HG03521 (cell line): ENCODE data around the gene PISD.
"Not testable (repeated sequence)": the region's sequence is repeated elsewhere in the genome, so short reads cannot be mapped to it uniquely, and the experiment has no call there.

Experiments
- ATAC-seq: cut with Tn5 transposase; IDR thresholded peaks from one replicate; pipeline ENCODE4 v1.9.1; 2021; ENCODE audit warnings: mild to moderate bottlenecking, moderate library complexity; ENCODE audit not compliant: unreplicated experiment

Gene PISD

DNA sequence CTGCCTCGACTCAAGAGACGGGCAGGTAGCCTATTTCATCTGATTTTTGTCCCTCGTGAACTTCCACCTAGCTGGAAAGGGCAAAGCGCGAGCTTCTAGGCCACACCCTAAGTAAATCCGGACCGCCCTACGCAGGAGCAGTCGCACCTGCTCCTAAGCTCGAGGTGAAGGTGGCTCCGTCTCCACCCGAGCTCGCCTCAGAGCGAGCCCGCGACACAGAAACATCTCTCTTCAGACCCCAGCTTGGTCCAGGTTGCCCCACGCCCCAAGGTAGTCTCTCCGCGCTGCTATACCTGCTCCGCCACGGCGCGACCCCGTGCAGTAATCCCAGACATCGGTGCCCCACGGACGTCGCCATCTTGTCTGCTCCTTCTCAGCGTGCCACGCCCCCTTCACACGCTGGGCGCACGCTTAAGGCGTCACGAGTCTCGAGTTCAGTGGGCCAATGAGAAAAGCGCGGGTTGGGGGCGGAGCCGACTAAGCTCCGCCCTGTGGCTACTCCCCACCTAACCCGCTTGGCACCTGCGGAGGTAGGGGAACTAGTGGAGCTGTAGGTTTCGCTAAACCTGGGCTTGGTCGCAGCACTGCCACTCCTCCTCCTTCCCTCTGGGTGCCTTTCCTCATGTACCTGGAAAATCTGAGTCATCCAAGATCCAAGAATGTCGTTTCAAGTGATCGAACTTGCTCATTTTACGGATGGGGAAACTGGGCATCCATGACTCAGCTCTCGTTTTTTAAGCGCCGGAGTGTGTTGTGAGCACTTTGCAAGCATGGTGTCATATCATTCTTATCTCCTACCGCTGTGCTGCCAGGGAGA lies at the start of gene PISD:
Gene PISD, minus strand, starts transcription at position 365 of the 817 bp plus-strand sequence. Its CDS starts 7 bp downstream, at position 358.
- peak; percentile 87 for ATAC-seq

DNA sequence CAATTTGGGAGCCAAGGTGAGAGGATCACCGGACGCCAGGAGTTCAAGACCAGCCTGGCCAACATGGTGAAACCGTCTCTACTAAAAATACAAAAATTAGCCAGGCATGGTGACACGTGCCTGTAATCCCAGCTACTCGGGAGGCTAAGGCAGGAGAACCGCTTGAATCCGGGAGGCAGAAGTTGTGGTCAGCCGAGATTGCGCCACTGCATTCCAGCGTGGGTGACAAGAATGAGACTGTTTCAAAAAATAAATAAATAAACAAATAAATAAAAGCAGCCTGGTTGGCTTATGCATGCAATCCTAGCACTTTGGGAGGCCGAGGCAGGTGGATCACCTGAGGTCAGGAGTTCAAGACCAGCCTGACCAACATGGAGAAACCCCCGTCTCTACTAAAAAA lies 49.2 kb upstream of the PISD start:
- ATAC-seq = not testable (repeated sequence)

DNA sequence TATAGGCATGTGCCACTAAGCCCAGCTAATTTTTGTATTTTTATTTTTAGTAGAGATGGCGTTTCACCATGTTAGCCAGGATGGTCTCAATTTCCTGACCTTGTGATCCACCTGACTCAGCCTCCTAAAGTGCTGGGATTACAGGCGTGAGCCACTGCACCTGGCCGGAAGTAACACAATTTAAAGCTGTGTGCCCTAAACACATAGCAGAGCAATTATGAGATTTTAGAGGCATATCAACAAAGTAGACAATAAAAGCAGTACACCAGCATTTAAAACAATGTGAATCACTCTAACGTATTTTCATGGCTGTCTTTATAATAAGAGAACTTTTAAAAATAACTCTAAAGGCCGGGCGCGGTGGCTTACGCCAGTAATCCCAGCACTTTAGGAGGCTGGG lies 45.5 kb upstream of the PISD start:
- ATAC-seq = no peak

DNA sequence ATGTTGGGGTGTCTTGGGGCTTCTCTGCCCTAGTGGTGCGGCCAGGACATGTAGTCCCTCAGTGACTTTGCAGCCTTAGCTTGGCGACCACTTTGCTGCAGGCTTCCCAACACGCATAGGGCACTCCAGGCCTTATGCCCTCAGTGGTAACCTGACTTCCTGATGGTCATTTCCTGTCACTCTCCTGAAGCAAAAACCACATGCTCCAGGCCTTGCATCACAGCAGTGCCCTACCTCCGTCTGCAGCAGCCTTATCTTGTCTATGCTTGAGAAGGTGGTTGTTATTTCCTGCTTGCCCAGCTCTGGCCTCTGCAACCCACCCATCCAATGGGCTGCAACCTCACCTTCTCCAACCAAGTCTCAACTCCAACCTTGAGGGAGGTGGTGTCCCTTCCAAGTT lies 33.4 kb upstream of the PISD start:
- ATAC-seq = no peak

DNA sequence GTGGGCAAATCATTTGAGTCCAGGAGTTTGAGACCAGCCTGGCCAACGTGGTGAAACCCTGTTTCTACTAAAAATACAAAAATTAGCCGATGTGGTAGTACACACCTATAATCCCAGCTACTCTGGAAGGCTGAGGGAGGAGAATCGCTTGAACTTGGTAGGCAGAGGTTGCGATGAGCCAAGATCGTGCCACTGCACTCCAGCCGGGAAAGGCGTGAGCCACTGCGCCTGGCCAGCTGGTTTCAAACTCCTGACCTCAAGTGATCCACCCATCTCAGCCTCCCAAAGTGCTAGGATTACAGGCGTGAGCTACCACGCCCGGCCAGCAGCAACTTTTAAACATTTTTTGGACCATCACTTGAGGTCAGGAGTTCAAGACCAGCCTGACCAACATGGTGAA lies 32.0 kb upstream of the PISD start:
- ATAC-seq = not testable (repeated sequence)

DNA sequence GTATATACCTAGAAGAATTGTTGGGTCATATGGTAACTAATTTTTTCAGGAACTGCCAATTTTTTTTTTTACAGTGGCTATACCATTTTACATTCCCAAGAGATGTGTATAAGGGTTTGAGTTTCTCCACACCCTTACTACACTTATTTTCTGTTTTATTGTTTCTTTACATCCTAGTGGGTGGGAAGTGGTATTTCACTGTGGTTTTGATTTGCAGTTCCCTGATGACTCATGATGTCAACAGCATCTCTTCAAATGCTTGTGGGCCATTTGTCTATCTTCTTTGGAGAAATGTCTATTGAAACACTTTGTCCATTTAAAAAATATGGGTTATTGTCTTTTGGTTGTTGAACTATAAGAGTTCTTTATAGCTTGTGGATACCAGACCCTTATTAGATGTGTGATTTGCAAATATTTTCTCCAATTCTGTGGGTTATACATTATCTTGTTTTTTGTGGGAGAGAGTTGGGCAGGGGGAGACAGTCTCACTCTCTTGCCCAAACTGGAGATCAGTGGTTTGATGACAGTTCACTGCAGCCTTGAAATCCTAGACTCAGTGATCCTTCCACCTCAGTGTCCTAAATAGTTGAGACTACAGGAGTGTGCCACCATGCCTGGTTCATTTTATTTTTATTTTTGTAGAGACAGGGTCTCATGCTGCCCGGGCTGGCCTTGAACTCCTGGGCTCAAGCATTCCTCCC lies 30.3 kb upstream of the PISD start:
- no peak for ATAC-seq

DNA sequence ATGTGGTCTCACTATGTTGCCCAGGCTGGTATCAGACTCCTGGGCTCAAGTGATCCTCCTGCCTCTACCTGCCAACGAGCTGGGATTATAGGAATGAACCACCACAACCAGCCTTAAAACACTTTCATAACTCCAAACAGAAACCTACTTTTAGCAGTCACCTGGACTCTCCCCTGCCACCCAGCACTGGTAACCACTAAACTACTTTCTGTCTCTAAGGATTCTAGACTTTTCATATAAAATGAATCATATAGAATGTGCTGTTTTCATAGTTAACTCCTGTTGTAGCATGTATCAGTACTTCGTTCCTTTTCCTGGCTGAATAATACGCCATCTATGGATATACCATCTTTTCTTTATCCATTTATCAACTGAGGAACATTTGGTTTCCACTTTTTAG lies 29.4 kb upstream of the PISD start:
- no peak for ATAC-seq

DNA sequence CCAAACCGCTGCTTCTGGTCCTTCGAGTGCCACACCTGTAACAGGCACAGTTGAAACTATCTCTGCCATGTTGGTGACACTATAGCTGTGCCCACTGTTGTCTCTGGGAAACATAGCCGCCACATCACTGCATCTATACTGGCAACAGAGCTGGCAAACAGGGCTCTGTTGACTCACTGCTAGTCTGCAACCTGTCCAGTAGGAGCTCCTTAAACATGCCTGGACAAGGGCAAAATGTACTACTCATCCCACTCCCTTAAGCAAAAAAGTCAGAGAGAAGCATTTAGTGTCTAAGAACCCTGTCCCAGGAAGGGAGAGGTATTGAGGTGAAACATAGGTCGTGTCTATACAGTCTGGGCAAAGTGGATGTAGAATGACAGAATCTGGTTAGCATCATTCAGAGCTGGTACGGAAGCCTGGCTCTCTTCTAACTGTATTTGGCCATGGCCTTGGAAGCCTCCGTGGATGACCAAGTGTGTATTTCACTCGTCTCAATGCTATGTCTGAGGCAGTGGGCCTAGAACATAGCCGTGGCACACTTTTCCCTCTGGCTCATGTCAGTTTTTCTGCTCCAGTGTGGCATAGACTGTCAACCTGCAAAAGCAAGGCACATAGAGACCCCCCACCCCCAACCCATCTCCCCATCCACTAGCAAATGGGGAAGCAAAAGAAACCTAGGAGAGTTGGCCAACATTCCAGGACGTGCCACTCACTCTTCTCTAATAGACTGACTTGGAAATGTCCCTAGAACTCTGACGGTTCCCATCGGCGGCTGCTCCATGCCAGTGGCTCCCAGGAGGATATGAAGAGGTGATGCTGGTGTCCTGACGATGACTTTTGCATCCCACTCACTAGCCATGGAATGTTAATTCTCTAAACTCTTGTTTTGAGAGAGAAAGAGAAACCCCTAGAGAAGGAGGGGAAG lies 21.4 kb upstream of the PISD start:
- no peak for ATAC-seq

DNA sequence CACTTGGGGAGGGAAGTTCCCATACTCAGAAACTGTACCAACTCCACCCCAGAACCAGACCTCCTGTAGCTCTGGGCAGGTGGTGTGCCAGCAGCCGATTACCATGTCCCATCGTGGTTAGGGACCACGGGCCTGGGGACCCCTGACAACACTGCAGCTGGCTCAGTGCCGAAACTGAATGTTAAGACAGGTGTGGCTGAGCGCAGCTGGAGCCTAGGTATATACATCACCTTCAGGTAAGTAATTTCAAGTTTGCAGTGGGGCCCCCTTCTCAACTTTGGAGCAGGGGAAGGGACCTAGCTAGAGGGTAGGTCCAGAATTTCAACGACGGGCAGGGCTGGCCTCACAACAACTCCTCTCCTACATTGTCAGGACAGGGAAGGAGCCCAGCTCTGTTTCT lies 20.7 kb upstream of the PISD start:
- no peak for ATAC-seq

DNA sequence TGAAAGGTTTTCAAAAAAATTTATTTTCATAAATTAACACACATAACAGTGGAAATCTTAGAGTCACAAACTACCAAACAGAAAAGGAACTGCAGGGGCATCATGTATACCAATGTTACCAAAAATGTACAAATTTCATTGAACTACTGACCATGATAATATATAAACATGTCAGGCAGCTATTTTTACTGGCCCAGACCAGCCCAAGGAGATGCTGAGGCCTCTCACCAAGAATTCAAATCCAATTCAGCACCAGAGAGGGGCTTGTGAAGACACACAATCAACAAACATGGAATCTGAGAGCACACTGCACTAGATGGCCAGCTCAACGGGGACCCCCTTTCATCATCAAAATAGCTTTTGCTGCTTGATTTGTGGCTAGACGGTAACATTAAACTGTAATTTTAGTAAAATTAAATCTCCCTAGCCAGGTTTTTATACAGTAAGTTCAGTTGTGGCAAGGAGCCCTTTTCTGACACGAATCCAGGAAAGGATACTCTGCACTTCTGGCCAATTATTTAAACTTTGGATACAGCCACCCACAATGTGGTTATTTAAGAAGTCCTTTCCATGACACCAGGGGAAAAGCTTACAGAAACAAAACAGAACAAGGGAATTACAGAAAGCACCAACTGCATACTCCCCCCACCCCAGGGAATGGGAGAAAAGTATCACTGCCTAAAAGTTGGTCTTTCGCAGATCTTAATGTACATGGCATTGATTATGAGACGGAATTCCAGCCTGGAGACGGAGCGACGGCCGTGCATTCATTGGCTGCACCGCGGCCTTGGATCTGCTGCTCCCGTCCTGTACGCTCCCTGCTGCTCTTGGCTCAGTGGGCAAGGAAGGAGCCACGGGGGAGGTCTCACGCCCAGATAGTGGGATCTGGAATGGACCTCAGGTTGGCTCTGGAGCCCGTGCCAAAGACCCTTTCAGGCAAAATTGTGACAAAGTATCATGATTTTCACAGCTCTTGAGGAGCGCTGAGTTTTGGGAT lies 19.6 kb upstream of the PISD start:
- ATAC-seq = no peak

DNA sequence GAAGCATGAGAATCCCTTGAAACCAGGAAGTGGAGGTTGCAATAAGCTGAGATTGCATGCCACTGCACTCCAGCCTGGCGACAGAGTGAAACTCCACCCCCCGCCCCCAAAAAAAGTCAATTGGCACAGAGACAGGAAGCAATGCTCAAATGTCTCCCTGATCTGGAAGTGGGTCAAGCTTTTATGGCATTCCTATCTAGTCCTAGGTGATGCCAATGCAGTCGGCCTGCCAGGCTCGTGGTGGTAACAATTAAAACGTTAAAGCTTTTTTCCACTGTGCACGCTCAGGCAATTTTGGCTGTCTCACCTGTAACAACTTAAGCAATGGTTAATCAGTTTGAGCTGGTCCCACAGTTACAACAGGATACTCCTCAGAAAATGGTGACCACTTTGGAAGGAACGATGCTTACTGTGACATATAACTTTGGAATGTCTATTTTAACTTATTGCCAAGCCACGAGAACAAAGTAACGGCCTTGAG lies 18.9 kb upstream of the PISD start:
- no peak for ATAC-seq

DNA sequence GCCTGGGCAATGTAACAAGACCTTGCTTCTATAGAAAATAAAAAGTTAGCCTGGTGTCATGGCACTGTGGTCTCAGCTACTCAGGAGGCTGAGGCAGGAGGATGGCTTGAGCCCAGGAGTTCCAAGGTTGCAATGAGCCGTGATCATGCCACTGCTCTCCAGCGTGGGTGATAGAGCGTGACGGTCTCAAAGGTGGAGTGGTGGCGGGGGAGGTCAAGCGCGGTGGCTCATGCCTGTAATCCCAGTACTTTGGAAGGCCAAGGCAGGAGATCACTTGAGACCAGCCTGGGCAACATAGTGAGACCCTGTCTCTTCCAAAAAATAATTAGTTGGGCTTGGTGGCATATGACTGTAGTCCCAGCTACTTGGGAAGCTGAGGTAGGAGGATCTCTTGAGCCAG lies 16.7 kb upstream of the PISD start:
- no peak for ATAC-seq

DNA sequence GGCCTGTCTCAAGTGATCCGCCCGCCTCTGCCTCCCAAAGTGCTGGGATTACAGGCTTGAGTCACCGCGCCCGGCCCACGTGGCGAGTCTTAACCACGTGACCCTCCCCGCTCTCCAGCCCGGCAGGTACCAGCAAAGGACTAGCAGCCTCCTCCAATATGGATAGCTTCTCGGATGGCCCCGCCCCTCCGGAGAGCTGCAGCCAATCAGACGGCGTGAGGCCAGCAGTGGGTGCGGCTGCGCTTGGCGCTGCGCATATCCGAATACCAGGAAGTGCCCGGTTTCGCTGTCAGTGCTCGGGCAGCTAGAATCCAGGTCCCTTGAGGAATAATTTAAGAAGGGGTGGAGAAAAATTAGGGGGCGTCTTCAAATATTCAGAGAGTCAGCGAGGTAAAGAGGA lies 14.7 kb upstream of the PISD start:
- ATAC-seq = peak; percentile 93

DNA sequence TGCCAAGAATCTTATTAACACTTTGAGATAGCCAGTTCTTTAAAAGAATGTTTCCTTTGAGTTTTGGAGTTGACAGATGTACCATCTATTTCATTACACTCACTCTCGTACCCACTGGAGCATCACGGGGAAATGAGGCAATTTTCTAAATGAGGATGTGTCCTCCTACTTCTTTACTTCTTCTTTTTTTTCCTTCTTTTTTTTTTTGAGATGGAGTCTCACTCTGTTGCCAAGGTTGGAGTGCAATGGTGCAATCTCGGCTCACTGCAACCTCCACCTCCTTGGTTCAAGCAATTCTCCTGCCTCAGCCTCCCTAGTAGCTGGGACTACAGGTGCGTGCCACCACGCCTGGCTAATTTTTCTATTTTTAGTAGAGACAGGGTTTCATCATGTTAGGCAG lies 12.2 kb upstream of the PISD start:
- ATAC-seq = not testable (repeated sequence)

DNA sequence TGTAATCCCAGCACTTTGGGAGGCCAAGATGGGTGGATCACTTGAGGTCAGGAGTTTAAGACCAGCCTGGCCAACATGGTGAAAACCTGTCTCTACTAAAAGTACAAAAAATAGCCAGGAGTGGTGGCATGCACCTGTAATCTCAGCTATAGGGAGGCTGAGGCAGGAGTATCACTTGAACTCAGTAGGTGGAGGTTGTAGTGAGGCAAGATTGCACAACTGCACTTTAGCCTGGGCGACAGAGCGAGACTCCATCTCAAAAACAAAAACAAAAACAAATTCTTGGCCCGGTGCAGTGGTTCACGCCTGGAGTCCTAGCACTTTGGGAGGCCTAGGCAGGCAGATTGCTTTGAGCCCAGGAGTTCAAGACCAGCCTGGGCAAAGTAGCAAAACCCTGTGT lies 6.8 kb upstream of the PISD start:
- not testable (repeated sequence) for ATAC-seq

DNA sequence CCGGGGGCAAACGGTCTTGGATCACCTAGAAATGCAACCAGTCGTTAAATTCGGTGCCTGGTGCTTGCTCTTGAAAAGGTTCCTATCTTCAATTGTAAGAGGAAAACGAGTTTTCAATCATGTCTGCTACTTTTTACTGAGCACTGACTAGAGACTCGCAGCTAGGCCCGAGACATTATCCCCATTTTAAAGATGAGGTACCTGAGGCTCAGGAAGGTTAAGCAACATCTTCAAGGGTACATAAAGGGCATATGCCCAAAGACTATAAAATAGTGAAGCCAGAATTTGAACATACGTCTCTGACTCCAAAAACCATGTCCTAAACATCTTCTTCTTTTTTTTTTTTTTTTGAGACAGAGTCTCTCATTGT lies 638 bp upstream of the PISD start:
- no peak for ATAC-seq

DNA sequence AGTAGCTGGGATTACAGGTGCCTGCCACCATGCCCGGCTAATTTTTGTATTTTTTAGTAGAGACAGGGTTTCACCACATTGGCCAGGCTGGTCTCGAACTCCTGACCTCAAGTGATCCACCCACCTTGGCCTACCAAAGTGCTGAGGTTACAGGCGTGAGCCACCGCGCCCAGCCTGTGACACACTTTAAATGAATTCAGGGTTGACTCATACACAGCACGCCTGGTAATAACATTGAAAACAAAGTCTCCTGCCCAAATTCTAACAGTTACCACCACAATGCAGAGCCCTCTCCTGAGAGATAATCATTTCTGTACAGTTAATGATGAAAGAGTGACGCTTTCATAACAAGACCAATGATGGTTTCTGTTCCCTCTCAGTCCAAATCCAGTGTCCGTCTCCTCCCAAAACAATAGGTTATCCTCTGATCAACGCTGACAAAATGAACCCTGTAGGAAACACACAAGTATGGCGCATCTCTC lies 1.1 kb downstream of the PISD start:
- not testable (repeated sequence) for ATAC-seq

DNA sequence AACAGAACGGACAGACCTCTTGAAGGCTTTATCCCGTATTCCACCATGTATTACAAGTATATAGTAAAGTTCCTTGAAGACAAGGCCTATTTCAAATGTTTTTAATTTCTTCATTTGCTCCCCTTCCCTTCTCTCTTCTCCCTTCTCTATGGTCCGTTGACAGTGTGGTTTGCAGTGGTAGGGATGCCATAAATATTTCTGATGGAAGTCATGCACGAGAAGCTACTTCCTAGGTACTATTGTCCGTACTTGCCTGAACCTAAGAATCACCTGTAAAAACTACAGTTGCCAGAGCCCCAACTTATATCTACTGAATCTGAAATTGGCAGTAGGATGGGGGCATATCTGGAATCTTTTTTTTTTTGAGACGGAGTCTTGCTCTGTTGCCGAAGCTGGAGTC lies 2.8 kb downstream of the PISD start:
- no peak for ATAC-seq

DNA sequence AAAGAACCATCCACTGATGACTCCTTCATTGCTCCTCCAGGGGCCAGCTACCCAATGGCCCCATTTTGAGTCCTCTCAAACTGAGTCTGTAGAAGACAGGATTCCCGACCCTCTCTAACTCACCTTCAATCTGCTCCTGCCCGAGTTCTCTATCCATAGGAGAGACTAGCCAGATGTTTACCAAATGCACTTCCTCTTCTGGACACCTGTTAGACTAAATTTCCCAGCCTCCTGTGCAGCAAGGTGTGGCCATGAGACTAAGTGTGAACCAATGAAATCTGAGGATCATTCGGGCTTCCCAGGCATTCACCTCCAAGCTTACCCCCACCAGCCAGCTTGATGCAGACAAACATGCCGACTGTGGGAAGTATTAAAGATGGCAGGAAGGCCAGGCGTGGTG lies 7.6 kb downstream of the PISD start:
- no peak for ATAC-seq

DNA sequence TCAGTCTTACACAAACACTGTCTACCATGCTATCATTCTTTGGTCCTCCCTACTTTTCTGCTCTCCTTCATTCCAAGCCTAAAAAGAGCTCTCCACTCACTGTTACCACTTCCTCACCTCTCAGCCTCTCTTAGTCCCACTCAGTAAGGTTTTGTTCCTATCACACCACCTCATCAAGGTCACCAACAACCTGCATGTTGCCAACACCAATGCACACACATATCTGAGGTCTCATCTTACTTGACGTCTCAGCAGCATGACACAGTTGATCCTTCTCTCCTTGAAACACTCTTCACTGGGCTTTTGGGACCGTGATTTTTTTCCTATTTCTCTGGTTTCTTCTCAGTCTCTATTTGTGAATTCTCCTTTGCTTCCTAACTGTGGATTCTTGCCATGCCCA lies 8.1 kb downstream of the PISD start:
- no peak for ATAC-seq
